Measurements from ENCODE around the gene TPGS2. TPM values are rescaled to one million over a fixed set of nuclear protein-coding genes. Genes with fewer than 3 reads are reported as not detected.

TPGS2 gene
- total and polyA plus RNA-seq, 2 of the 13 experiments (the other 11 are each of a cell fraction or from before 2014, with no cell fraction given) = 73.3 to 137 TPM

- H3K9me3 ChIP-seq (ENCODE audit: low read length) = no peaks in the 10 kb centered on the region
- WGBS (ENCODE audit: low lambda C conversion rate) = 90% methylated on average over 1 of the region's 1 CpG
- ChIA-PET CTCF (ENCODE audit: low intra/inter-chr PET ratio, low total read pairs) (no interaction called here), POLR2A (no interaction called here)
- no peak overlapping the region for H3K4me2 ChIP-seq (ENCODE audit: low read depth, low read length)
- H3K4me3 ChIP-seq (replicated peaks in 1 of 3; ENCODE audit: insufficient read depth in 1 of 3, low read depth in 2 of 3, low read length in 3 of 3) = no peak overlapping the region
- no peak overlapping the region for H3K27ac ChIP-seq (ENCODE audit: extremely low read length, insufficient read depth, low read length)
- no peak for FAIRE-seq
- no peak for ATAC-seq
- H3K27me3 ChIP-seq (ENCODE audit: control insufficient read depth in 1 of 2, insufficient read depth in 2 of 2, low read length in 2 of 2) = no peaks in the 10 kb centered on the region
- no peak overlapping the region for H2AFZ ChIP-seq (ENCODE audit: low read length)
- no TSS peak for BruUV-seq (replicated peaks)
- in situ Hi-C loops (cut with HindIII; ENCODE audit: extremely low pct_ligation_motif_present, low pct_unique_long_range_greater_than_20kb) (no loop called here), intact Hi-C loops (cut with micrococcal nuclease; ENCODE audit: unreplicated experiment) (no loop called here)
- H4K20me1 ChIP-seq (ENCODE audit: insufficient read depth, low read length) = no peaks in the 10 kb centered on the region
- H3K36me3 ChIP-seq (replicated peaks in 1 of 2; ENCODE audit: control insufficient read depth in 1 of 2, insufficient read depth in 2 of 2, low read length in 2 of 2) = no peaks in the 10 kb centered on the region
- DNase-seq (ENCODE audit: low spot score) = no peak
- H3K79me2 ChIP-seq (ENCODE audit: insufficient read depth, low read length) = no peaks in the 10 kb centered on the region
- no peak overlapping the region for H3K9ac ChIP-seq (ENCODE audit: insufficient read depth, low read depth, low read length)
- peaks cover 21% of the 10 kb centered on the region for H3K4me1 ChIP-seq (ENCODE audit: insufficient read depth, low read length)
- TF ChIP-seq RAD51 (IDR thresholded peaks at IDR 0.05; ENCODE audit: borderline replicate concordance) (no peak), ZNF768 (CRISPR knock-in tag; IDR thresholded peaks at IDR 0.05) (no peak), ZNF792 (CRISPR knock-in tag; IDR thresholded peaks at IDR 0.05) (no peak), ZMYM4 (CRISPR knock-in tag; IDR thresholded peaks at IDR 0.05) (no peak)
- TF ChIP-seq, protein P1, sequence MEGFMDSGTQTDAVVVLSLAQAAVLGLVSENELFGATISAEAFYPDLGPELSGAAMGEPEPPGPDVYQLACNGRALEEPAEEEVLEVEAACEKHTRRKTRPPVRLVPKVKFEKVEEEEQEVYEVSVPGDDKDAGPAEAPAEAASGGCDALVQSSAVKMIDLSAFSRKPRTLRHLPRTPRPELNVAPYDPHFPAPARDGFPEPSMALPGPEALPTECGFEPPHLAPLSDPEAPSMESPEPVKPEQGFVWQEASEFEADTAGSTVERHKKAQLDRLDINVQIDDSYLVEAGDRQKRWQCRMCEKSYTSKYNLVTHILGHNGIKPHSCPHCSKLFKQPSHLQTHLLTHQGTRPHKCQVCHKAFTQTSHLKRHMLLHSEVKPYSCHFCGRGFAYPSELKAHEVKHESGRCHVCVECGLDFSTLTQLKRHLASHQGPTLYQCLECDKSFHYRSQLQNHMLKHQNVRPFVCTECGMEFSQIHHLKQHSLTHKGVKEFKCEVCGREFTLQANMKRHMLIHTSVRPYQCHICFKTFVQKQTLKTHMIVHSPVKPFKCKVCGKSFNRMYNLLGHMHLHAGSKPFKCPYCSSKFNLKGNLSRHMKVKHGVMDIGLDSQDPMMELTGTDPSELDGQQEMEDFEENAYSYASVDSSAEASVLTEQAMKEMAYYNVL (CRISPR knock-in tag; IDR thresholded peaks at IDR 0.05; ENCODE audit: borderline replicate concordance) = no peak
- TF ChIP-seq, protein P2, sequence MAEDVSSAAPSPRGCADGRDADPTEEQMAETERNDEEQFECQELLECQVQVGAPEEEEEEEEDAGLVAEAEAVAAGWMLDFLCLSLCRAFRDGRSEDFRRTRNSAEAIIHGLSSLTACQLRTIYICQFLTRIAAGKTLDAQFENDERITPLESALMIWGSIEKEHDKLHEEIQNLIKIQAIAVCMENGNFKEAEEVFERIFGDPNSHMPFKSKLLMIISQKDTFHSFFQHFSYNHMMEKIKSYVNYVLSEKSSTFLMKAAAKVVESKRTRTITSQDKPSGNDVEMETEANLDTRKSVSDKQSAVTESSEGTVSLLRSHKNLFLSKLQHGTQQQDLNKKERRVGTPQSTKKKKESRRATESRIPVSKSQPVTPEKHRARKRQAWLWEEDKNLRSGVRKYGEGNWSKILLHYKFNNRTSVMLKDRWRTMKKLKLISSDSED (CRISPR knock-in tag; IDR thresholded peaks at IDR 0.05) = no peak
Measured at GRCh38 chr18:36835927-36836326, 7.1 kb upstream of the TPGS2 start.

GRCh38 chr18:36833120-36833519 is 4.3 kb upstream of the TPGS2 start:
- no TSS peak for BruUV-seq (replicated peaks)
- Histone ChIP-seq H3K4me2 (ENCODE audit: low read depth, low read length) (no peak overlapping the region), H3K4me1 (ENCODE audit: insufficient read depth, low read length) (peaks cover 33% of the 10 kb centered on the region), H3K9me3 (ENCODE audit: low read length) (no peaks in the 10 kb centered on the region), H3K79me2 (ENCODE audit: insufficient read depth, low read length) (peaks cover 7% of the 10 kb centered on the region), H4K20me1 (ENCODE audit: insufficient read depth, low read length) (no peaks in the 10 kb centered on the region), H3K27me3 (ENCODE audit: control insufficient read depth in 1 of 2, insufficient read depth in 2 of 2, low read length in 2 of 2) (no peaks in the 10 kb centered on the region; a peak in 1 of 5 replicates), H3K4me3 (replicated peaks in 1 of 3; ENCODE audit: insufficient read depth in 1 of 3, low read depth in 2 of 3, low read length in 3 of 3) (no peak overlapping the region), H3K36me3 (replicated peaks in 1 of 2; ENCODE audit: control insufficient read depth in 1 of 2, insufficient read depth in 2 of 2, low read length in 2 of 2) (no peaks in the 10 kb centered on the region), H2AFZ (ENCODE audit: low read length) (no peak overlapping the region), H3K27ac (ENCODE audit: extremely low read length, insufficient read depth, low read length) (no peak overlapping the region), H3K9ac (ENCODE audit: insufficient read depth, low read depth, low read length) (no peak overlapping the region)
- intact Hi-C loops (cut with micrococcal nuclease; ENCODE audit: unreplicated experiment) (no loop called here), in situ Hi-C loops (cut with HindIII; ENCODE audit: extremely low pct_ligation_motif_present, low pct_unique_long_range_greater_than_20kb) (no loop called here)
- 95% methylated on average over 2 of the region's 2 CpGs for WGBS (ENCODE audit: low lambda C conversion rate)
- no peak for ATAC-seq
- no peak for TF ChIP-seq ZNF333 (CRISPR knock-in tag; IDR thresholded peaks at IDR 0.05; ENCODE audit: borderline replicate concordance)
- no peak for TF ChIP-seq ETS1 (CRISPR knock-in tag; IDR thresholded peaks at IDR 0.05)
- TF ChIP-seq, protein P3, sequence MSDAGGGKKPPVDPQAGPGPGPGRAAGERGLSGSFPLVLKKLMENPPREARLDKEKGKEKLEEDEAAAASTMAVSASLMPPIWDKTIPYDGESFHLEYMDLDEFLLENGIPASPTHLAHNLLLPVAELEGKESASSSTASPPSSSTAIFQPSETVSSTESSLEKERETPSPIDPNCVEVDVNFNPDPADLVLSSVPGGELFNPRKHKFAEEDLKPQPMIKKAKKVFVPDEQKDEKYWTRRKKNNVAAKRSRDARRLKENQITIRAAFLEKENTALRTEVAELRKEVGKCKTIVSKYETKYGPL (CRISPR knock-in tag; IDR thresholded peaks at IDR 0.05) = no peak
- no peak for FAIRE-seq
- POLR2A ChIA-PET = no interaction called here
- no peak for DNase-seq (ENCODE audit: low spot score)
- CTCF ChIA-PET (ENCODE audit: low intra/inter-chr PET ratio, low total read pairs) = no interaction called here
